IMR-90 (cell line): ENCODE measurements around the gene SESN2.

Experiments
- FOS ChIP-seq: fragments of 150-350 bp; IDR thresholded peaks from 2 replicates; pipeline ENCODE4 v1.6.1; 2016; ENCODE audit warnings: low read depth, low read length
- MAFK ChIP-seq: IDR thresholded peaks from 2 replicates; pipeline ENCODE4 v1.6.1; 2012; ENCODE audit warnings: low read depth, low read length, improper control_type of control experiment
- MXI1 ChIP-seq: IDR thresholded peaks from 2 replicates; pipeline ENCODE4 v1.6.1; 2012; ENCODE audit warnings: low read depth, mild to moderate bottlenecking, low read length, moderate library complexity, borderline replicate concordance
- POLR2A ChIP-seq: IDR thresholded peaks from 2 replicates; pipeline ENCODE4 v1.6.1; 2012; ENCODE audit warnings: mild to moderate bottlenecking, low read depth, low read length
- RFX5 ChIP-seq: IDR thresholded peaks from 2 replicates; pipeline ENCODE4 v1.8.0; 2012; ENCODE audit warnings: low read depth, mild to moderate bottlenecking, low read length, moderate library complexity
- TF ChIP-seq, protein P1 (sequence below): conservative IDR thresholded peaks from 2 replicates; pipeline ENCODE4 v1.5.1; 2012; ENCODE audit warnings: mild to moderate bottlenecking, low read depth, low read length, improper control_type of control experiment

DNA sequence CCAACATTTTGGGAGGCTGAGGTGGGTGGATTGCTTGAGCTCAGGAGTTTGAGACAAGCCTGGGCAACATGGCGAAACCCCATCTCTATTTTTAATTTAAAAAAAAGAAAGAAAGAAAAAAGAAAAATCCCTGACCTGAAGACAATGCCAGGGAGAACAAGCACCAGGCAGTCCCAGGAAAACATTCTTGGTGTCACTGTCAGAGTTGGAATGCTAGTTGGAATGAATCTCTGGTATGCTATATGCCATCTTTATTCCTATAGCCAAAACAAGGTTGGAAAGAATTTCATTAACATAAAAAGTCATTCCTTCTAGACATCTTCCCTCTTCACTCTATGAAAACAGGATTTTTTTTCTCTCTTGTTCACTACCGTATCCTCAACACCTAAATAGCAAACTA lies 29.3 kb upstream of the SESN2 start:
- TF ChIP-seq FOS (no peak), POLR2A (no peak), MXI1 (no peak), MAFK (no peak), RFX5 (no peak)
- TF ChIP-seq, protein P1, sequence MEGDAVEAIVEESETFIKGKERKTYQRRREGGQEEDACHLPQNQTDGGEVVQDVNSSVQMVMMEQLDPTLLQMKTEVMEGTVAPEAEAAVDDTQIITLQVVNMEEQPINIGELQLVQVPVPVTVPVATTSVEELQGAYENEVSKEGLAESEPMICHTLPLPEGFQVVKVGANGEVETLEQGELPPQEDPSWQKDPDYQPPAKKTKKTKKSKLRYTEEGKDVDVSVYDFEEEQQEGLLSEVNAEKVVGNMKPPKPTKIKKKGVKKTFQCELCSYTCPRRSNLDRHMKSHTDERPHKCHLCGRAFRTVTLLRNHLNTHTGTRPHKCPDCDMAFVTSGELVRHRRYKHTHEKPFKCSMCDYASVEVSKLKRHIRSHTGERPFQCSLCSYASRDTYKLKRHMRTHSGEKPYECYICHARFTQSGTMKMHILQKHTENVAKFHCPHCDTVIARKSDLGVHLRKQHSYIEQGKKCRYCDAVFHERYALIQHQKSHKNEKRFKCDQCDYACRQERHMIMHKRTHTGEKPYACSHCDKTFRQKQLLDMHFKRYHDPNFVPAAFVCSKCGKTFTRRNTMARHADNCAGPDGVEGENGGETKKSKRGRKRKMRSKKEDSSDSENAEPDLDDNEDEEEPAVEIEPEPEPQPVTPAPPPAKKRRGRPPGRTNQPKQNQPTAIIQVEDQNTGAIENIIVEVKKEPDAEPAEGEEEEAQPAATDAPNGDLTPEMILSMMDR, result no peak
